Suprapubic skin (tissue), 4 donors: ENCODE measurements around the gene CTBP2. TPM values are rescaled to one million over a fixed set of nuclear protein-coding genes. Genes with fewer than 3 reads are reported as not detected.
"Not testable (repeated sequence)": the region's sequence is repeated elsewhere in the genome, so short reads cannot be mapped to it uniquely, and the experiment has no call there.

Experiments
- DNase-seq, 2 donors: peaks; one replicate each; pipeline ENCODE4 v3.0.0-alpha.2; 2019; ENCODE audit warnings: low spot score in 2 of 2
- H3K27ac ChIP-seq: fragments of 200-600 bp; sonication (generic); one replicate; pipeline ENCODE4 v1.5.1; 2019
- H3K27me3 ChIP-seq: fragments of 200-600 bp; sonication (generic); one replicate; pipeline ENCODE4 v1.5.1; 2019
- H3K36me3 ChIP-seq: fragments of 200-600 bp; sonication (generic); one replicate; pipeline ENCODE4 v1.5.1; 2019
- H3K4me1 ChIP-seq: fragments of 200-600 bp; sonication (generic); one replicate; pipeline ENCODE4 v1.5.1; 2019
- H3K4me3 ChIP-seq: fragments of 200-600 bp; sonication (generic); one replicate; pipeline ENCODE4 v1.5.1; 2019; ENCODE audit warnings: mild to moderate bottlenecking
- H3K9me3 ChIP-seq: fragments of 200-600 bp; sonication (generic); one replicate; pipeline ENCODE4 v1.5.1; 2019
- EP300 ChIP-seq: sonication (generic); formaldehyde crosslinking; IDR thresholded peaks from one replicate; pipeline ENCODE4 v1.6.1; 2017; ENCODE audit warnings: antibody characterized with exemption
- POLR2A ChIP-seq, 2 donors: fragments of 450-650 bp; IDR thresholded peaks; one replicate each; pipeline ENCODE4 v1.6.1; 2017; ENCODE audit warnings: antibody characterized with exemption in 2 of 2, mild to moderate bottlenecking in 2 of 2, moderate library complexity in 2 of 2
- POLR2AphosphoS5 ChIP-seq, 3 donors: sonication (generic); formaldehyde crosslinking; IDR thresholded peaks; one replicate each; pipeline ENCODE4 v1.6.1; 2017; ENCODE audit warnings: antibody characterized with exemption in 3 of 3
- WGBS: methylation state at CpG from one replicate; pipeline ENCODE4 v1.1.5; 2018; 5-methylcytosine and 5-hydroxymethylcytosine counted together
- total RNA-seq, 4 donors: library from RNA; depleted of rRNA; stranded (reverse); fragments of >200 nt; gene quantifications; one replicate each; pipeline ENCODE4 v1.1.0, GENCODE V29; 2016
- TF ChIP-seq, protein P1 (sequence below), 2 donors: fragments of 200-600 bp in 1 of 2; fragments of 450-650 bp in 1 of 2; sonication (generic) in 1 of 2; IDR thresholded peaks; one replicate each; pipeline ENCODE4 v1.5.1; 2016 to 2019; ENCODE audit warnings: antibody characterized with exemption in 2 of 2, mild to moderate bottlenecking in 1 of 2, moderate library complexity in 1 of 2

Gene CTBP2
- total RNA-seq, 4 donors from 2014 or later: 19.7 to 45.7 (median 29.4) TPM

DNA sequence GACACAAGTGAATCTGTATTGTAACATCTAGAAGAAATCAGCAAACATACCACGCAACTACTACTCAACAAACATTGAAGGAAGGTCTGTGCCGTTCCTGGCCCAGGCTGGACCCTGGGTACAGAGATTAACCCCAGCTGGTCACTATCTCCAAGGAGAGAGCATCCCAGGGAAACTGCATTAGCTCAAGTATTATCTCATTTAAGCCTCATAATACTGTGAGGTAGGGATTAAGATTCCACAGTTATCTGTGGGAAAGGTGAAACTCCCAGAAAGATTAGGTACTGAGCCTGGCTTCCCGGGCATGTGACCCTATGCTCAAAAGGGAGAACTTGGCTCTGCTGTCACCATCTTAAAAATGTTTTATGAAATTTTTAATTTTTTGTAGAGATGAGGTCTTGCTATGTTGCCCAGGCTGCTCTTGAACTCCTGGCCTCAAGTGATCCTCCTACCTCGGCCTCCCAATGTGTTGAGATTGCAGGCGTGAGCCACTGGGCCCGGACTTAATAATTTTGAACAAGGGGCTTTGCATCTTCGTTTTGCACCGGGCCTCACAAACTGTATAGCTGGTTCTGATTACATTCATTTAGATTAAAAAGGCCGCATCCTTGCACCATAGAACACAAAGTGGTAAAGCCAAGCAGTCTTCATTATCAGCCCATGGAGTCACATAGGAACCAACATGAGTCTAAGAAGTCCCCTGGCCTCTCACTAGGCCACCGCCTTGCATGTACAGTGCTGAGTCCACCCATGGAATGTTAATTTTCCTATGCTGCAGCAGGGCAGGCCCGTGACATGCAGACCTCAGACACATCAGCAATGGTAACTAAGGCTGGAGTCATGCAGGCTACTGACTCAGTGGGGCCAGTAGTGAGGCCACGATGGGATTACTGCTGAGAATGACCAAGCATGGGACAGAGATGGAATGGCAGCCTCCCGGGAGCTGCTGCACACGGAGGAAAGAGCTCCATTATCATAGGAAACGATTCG is 5.5 kb upstream of the CTBP2 start:
- WGBS: 93% methylated on average over 16 of the region's 16 CpGs
- DNase-seq: peak in 1 of 2 donors; percentile 71
- TF ChIP-seq, protein P1, sequence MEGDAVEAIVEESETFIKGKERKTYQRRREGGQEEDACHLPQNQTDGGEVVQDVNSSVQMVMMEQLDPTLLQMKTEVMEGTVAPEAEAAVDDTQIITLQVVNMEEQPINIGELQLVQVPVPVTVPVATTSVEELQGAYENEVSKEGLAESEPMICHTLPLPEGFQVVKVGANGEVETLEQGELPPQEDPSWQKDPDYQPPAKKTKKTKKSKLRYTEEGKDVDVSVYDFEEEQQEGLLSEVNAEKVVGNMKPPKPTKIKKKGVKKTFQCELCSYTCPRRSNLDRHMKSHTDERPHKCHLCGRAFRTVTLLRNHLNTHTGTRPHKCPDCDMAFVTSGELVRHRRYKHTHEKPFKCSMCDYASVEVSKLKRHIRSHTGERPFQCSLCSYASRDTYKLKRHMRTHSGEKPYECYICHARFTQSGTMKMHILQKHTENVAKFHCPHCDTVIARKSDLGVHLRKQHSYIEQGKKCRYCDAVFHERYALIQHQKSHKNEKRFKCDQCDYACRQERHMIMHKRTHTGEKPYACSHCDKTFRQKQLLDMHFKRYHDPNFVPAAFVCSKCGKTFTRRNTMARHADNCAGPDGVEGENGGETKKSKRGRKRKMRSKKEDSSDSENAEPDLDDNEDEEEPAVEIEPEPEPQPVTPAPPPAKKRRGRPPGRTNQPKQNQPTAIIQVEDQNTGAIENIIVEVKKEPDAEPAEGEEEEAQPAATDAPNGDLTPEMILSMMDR (IDR thresholded peaks at IDR 0.05): no peak
- TF ChIP-seq POLR2A (IDR thresholded peaks at IDR 0.05) (no peak), POLR2AphosphoS5 (IDR thresholded peaks at IDR 0.05) (no peak), EP300 (no peak)
- Histone ChIP-seq H3K36me3 (no peaks in the 10 kb centered on the region), H3K27me3 (no peaks in the 10 kb centered on the region), H3K9me3 (no peaks in the 10 kb centered on the region), H3K4me1 (peaks cover 15% of the 10 kb centered on the region), H3K27ac (no peak overlapping the region), H3K4me3 (no peak overlapping the region)

DNA sequence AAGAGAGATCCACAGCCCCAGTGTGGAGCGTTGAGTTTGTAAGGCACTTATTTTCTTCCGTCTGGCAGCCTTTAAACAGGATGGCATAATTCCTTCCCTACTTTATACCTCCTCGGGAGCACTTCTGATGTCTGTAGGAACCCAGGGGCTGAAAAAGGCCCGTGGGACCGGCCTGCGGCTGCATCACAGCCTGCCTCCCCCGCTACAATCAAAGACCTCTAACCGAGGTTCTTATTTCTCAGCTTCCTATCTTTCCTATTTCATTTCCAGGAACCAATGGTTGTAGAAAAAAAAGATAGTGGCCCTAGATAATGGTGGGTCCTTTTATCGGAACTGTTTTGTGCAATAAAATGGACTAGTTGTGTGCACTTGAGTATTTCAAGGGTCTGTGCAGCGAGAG is 4.1 kb upstream of the CTBP2 start:
- no peaks in the 10 kb centered on the region for H3K9me3 ChIP-seq
- H3K4me3 ChIP-seq: no peak overlapping the region
- H3K4me1 ChIP-seq: peaks cover 15% of the 10 kb centered on the region
- H3K27ac ChIP-seq: no peak overlapping the region
- no peaks in the 10 kb centered on the region for H3K36me3 ChIP-seq
- TF ChIP-seq POLR2A (IDR thresholded peaks at IDR 0.05) (no peak), EP300 (no peak), POLR2AphosphoS5 (IDR thresholded peaks at IDR 0.05) (no peak)
- TF ChIP-seq, protein P1 (IDR thresholded peaks at IDR 0.05): no peak
- peak in 1 of 2 donors; percentile 18 for DNase-seq
- 91% methylated on average over 10 of the region's 10 CpGs for WGBS
- H3K27me3 ChIP-seq: no peaks in the 10 kb centered on the region

DNA sequence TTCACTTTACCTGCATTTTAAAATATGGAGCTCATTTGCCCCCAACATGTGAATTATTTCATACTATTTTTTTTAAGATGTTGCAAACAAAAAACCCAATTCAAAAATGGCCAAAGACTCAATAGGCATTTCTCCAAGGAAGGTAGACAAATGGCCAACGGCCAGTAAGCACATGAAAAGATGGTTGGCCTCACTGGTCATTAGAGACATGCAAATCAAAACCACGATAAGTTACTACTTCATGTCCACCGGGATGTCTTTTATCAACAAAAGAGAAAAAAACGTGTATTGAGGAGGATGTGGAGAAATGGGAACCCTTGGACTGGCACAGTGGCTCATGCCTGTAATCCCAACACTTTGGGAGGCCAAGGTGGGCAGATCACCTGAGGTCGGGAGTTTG is 3.4 kb upstream of the CTBP2 start:
- H3K4me1 ChIP-seq: peaks cover 15% of the 10 kb centered on the region
- no peaks in the 10 kb centered on the region for H3K36me3 ChIP-seq
- no peak overlapping the region for H3K4me3 ChIP-seq
- H3K27me3 ChIP-seq: no peaks in the 10 kb centered on the region
- TF ChIP-seq POLR2AphosphoS5 (IDR thresholded peaks at IDR 0.05) (no peak), POLR2A (IDR thresholded peaks at IDR 0.05) (no peak), EP300 (no peak)
- TF ChIP-seq, protein P1 (IDR thresholded peaks at IDR 0.05): no peak
- no peak for DNase-seq
- H3K9me3 ChIP-seq: no peaks in the 10 kb centered on the region
- WGBS: 80% methylated on average over 5 of the region's 5 CpGs
- no peak overlapping the region for H3K27ac ChIP-seq

DNA sequence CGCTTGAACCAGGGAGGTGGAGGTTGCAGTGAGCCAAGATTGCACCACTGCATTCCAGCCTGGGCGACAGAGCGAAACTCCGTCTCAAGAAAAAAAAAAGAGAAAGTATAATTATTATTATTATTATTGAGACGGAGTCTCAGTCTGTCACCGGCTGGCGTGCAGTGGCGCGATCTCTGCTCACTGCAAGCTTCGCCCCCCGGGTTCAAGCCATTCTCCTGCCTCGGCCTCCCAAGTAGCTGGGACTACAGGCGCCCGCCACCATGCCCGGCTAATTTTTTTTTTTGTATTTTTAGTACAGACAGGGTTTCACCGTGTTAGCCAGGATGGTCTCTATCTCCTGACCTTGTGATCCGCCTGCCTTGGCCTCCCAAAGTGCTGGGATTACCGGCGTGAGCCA is 2.9 kb upstream of the CTBP2 start:
- not testable (repeated sequence) for H3K9me3 ChIP-seq, H3K27ac ChIP-seq, H3K4me3 ChIP-seq, H3K36me3 ChIP-seq, H3K27me3 ChIP-seq
- peak in 1 of 2 donors; percentile 50 for DNase-seq
- H3K4me1 ChIP-seq: peaks cover 17% of the 10 kb centered on the region
- WGBS: 96% methylated on average over 19 of the region's 19 CpGs

DNA sequence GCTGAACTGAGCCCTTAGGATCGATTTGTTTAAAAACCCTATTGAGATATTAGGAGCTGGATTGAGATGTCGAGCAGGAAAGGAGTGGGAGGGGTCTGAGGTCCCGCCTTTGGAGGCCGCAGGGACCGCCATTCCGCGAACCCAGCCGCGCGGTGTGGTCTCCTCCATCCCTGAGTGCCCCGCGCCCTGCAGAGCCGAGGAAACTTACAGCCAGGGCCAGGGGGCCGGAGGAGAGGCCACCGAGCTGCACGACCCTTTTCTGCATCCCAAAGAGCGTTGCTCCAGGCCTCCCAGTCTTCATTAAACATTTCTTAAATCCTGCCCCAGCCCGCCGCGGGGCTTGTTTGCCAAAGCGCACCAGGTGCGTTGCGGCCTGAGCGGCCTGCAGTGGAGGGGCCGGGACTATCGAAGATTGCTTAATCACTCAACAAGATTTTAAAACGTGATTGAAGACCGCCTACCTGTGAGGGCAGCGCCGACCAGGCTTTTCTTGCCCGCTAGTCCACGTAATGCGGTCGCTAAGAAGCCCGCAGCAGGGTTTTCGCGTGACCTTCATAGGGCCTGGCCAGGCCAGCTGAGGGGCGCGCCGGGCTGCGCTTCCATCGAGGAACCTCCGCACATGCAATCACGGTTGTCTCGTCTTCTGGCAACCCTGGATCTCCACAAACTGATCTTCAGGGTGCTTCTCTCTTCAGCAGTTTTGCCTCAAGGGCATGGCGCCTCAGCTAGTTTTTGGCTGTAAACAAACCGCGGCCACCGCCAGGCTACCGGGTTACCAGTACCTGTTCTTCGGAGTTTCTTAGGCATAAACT is 2.0 kb upstream of the CTBP2 start:
- DNase-seq: peak in 1 of 2 donors; percentile 77
- H3K9me3 ChIP-seq: no peaks in the 10 kb centered on the region
- TF ChIP-seq POLR2A (IDR thresholded peaks at IDR 0.05) (no peak), EP300 (no peak), POLR2AphosphoS5 (IDR thresholded peaks at IDR 0.05) (no peak)
- TF ChIP-seq, protein P1 (IDR thresholded peaks at IDR 0.05): no peak
- WGBS: 70% methylated on average over 48 of the region's 51 CpGs
- peak overlapping the region; percentile 86 for H3K4me3 ChIP-seq
- peak overlapping the region; percentile 95 for H3K27ac ChIP-seq
- no peaks in the 10 kb centered on the region for H3K27me3 ChIP-seq
- no peaks in the 10 kb centered on the region for H3K36me3 ChIP-seq
- H3K4me1 ChIP-seq: peaks cover 27% of the 10 kb centered on the region
